ENCODE measurements around the gene CFC1B.
"Not testable (repeated sequence)": the region's sequence is repeated elsewhere in the genome, so short reads cannot be mapped to it uniquely, and the experiment has no call there.

DNA sequence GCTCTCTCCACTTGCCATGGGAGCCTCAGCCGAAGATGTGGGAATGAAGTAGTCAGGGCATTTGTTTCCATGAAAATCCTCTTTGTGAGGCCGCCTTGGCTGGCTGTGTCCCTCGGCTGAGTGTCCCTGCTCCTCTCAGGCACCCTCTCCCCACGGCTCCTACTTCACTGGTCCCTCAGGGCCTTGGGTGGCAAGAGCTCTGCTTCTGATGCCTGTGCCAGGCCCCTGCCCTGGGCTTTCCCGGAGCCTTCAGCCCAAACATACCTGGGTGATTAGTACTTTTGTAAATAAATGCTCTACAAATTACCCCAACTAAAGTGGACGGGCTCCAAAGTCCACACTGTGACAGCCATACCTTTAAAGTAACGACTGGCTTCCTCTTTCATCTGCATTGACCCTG lies 15.6 kb downstream of the CFC1B start:
- TF ChIP-seq, protein P1, sequence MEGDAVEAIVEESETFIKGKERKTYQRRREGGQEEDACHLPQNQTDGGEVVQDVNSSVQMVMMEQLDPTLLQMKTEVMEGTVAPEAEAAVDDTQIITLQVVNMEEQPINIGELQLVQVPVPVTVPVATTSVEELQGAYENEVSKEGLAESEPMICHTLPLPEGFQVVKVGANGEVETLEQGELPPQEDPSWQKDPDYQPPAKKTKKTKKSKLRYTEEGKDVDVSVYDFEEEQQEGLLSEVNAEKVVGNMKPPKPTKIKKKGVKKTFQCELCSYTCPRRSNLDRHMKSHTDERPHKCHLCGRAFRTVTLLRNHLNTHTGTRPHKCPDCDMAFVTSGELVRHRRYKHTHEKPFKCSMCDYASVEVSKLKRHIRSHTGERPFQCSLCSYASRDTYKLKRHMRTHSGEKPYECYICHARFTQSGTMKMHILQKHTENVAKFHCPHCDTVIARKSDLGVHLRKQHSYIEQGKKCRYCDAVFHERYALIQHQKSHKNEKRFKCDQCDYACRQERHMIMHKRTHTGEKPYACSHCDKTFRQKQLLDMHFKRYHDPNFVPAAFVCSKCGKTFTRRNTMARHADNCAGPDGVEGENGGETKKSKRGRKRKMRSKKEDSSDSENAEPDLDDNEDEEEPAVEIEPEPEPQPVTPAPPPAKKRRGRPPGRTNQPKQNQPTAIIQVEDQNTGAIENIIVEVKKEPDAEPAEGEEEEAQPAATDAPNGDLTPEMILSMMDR (IDR thresholded peaks at IDR 0.05; ENCODE audit: low read depth, low read length, missing input control) = not testable (repeated sequence)
- TF ChIP-seq, protein P2, sequence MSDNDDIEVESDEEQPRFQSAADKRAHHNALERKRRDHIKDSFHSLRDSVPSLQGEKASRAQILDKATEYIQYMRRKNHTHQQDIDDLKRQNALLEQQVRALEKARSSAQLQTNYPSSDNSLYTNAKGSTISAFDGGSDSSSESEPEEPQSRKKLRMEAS (IDR thresholded peaks at IDR 0.05) = not testable (repeated sequence)
- not testable (repeated sequence) for TF ChIP-seq RAD21 (IDR thresholded peaks at IDR 0.05)
